NCI-H510A treated with DMSO at 0.1 percent for 48 hours (cell line): ENCODE results near the gene WDR86.
A peak's percentile ranks its signal among the peaks of the same experiment; 100 is the strongest.

Experiments used
- DNase-seq: peaks from one replicate; lab custom pipeline; 2025; lab: John Stamatoyannopoulos, UW

Gene WDR86

GRCh38 chr7:151349507-151349853 lies 60.4 kb downstream of the WDR86 start:
- no peak for DNase-seq

- no peak for DNase-seq
Observed at GRCh38 chr7:151348970-151349369, 60.9 kb downstream of the WDR86 start.

GRCh38 chr7:151347200-151347599 lies 62.6 kb downstream of the WDR86 start:
- no peak for DNase-seq

GRCh38 chr7:151346470-151346769 lies 63.4 kb downstream of the WDR86 start:
- DNase-seq, result no peak

GRCh38 chr7:151345576-151346469 lies 64.0 kb downstream of the WDR86 start:
- DNase-seq, result no peak

- DNase-seq, result no peak
Observed at GRCh38 chr7:151343516-151343915, 66.3 kb downstream of the WDR86 start.

- DNase-seq, result no peak
Observed at GRCh38 chr7:151342811-151343210, 67.0 kb downstream of the WDR86 start.

- DNase-seq, result no peak
Observed at GRCh38 chr7:151342102-151342646, 67.7 kb downstream of the WDR86 start.

- DNase-seq, result peak; percentile 63
Observed at GRCh38 chr7:151341357-151342101, 68.3 kb downstream of the WDR86 start, which contains the start of gene NUB1. Gene NUB1 (plus strand): TSS chr7:151341812. CDS start chr7:151345350, 3,538 bp downstream.

GRCh38 chr7:151340794-151341356 lies 69.0 kb downstream of the WDR86 start:
- no peak for DNase-seq

- no peak for DNase-seq
Observed at GRCh38 chr7:151339651-151340382, 70.0 kb downstream of the WDR86 start.

GRCh38 chr7:151338809-151339208 lies 71.0 kb downstream of the WDR86 start:
- DNase-seq, result no peak

- DNase-seq, result no peak
Observed at GRCh38 chr7:151337346-151337745, 72.5 kb downstream of the WDR86 start.

- DNase-seq, result no peak
Observed at GRCh38 chr7:151336027-151336708, 73.7 kb downstream of the WDR86 start.

- DNase-seq, result no peak
Observed at GRCh38 chr7:151334628-151335027, 75.2 kb downstream of the WDR86 start.
